ENCODE measurements around the gene CHIT1. TPM values are rescaled to one million over a fixed set of nuclear protein-coding genes. Genes with fewer than 3 reads are reported as not detected.
A peak's percentile ranks its signal among the peaks of the same experiment; 100 is the strongest.

CHIT1 gene
- total RNA-seq, 1 donor: under 0.01 TPM

GRCh38 chr1:203190949-203191348 lies 38.5 kb downstream of the CHIT1 start:
- Histone ChIP-seq H3K4me2 (ENCODE audit: insufficient read depth, low read length) (peak overlapping the region; percentile 54), H2AFZ (ENCODE audit: low read length) (no peak overlapping the region), H3K27ac (ENCODE audit: low read depth, low read length) (no peak overlapping the region), H3K79me2 (ENCODE audit: insufficient read depth, low read length) (no peaks in the 10 kb centered on the region), H4K20me1 (ENCODE audit: insufficient read depth, low read length) (no peaks in the 10 kb centered on the region), H3K36me3 (ENCODE audit: insufficient read depth, low read length) (no peaks in the 10 kb centered on the region), H3K9me3 (ENCODE audit: low read depth, low read length) (no peaks in the 10 kb centered on the region), H3K4me3 (ENCODE audit: insufficient read depth, low read length) (no peak overlapping the region), H3K27me3 (ENCODE audit: insufficient read depth, low read length) (no peaks in the 10 kb centered on the region), H3K4me1 (ENCODE audit: insufficient read depth, low read length) (peaks cover 26% of the 10 kb centered on the region)
- no peak for TF ChIP-seq CTCF (IDR thresholded peaks at IDR 0.05; ENCODE audit: extremely low read depth, low read depth, low read length)
- DNase-seq (ENCODE audit: insufficient read length, low spot score, missing footprints): no peak

- no peaks in the 10 kb centered on the region for H3K9me3 ChIP-seq (ENCODE audit: low read depth, low read length)
- H3K4me2 ChIP-seq (ENCODE audit: insufficient read depth, low read length): peak overlapping the region; percentile 54
- no peaks in the 10 kb centered on the region for H4K20me1 ChIP-seq (ENCODE audit: insufficient read depth, low read length)
- no peak overlapping the region for H3K27ac ChIP-seq (ENCODE audit: low read depth, low read length)
- TF ChIP-seq CTCF (IDR thresholded peaks at IDR 0.05; ENCODE audit: extremely low read depth, low read depth, low read length): no peak
- peak overlapping the region; percentile 14 for H3K4me3 ChIP-seq (ENCODE audit: insufficient read depth, low read length)
- H3K4me1 ChIP-seq (ENCODE audit: insufficient read depth, low read length): peaks cover 26% of the 10 kb centered on the region
- no peaks in the 10 kb centered on the region for H3K27me3 ChIP-seq (ENCODE audit: insufficient read depth, low read length)
- DNase-seq (ENCODE audit: insufficient read length, low spot score, missing footprints): peak; percentile 65
- no peaks in the 10 kb centered on the region for H3K79me2 ChIP-seq (ENCODE audit: insufficient read depth, low read length)
- peak overlapping the region; percentile 36 for H2AFZ ChIP-seq (ENCODE audit: low read length)
- no peaks in the 10 kb centered on the region for H3K36me3 ChIP-seq (ENCODE audit: insufficient read depth, low read length)
Observed at GRCh38 chr1:203189951-203190352, 39.5 kb downstream of the CHIT1 start.

- no peaks in the 10 kb centered on the region for H3K79me2 ChIP-seq (ENCODE audit: insufficient read depth, low read length)
- H3K27ac ChIP-seq (ENCODE audit: low read depth, low read length): no peak overlapping the region
- no peak overlapping the region for H3K4me3 ChIP-seq (ENCODE audit: insufficient read depth, low read length)
- H3K36me3 ChIP-seq (ENCODE audit: insufficient read depth, low read length): no peaks in the 10 kb centered on the region
- no peak overlapping the region for H3K4me2 ChIP-seq (ENCODE audit: insufficient read depth, low read length)
- no peaks in the 10 kb centered on the region for H3K27me3 ChIP-seq (ENCODE audit: insufficient read depth, low read length)
- H3K4me1 ChIP-seq (ENCODE audit: insufficient read depth, low read length): peaks cover 26% of the 10 kb centered on the region
- no peaks in the 10 kb centered on the region for H3K9me3 ChIP-seq (ENCODE audit: low read depth, low read length)
- no peak overlapping the region for H2AFZ ChIP-seq (ENCODE audit: low read length)
- no peak for TF ChIP-seq CTCF (IDR thresholded peaks at IDR 0.05; ENCODE audit: extremely low read depth, low read depth, low read length)
- DNase-seq (ENCODE audit: insufficient read length, low spot score, missing footprints): peak; percentile 13
- H4K20me1 ChIP-seq (ENCODE audit: insufficient read depth, low read length): no peaks in the 10 kb centered on the region
Observed at GRCh38 chr1:203188686-203189232, 40.7 kb downstream of the CHIT1 start.

GRCh38 chr1:203187689-203188264 lies 41.7 kb downstream of the CHIT1 start:
- DNase-seq (ENCODE audit: insufficient read length, low spot score, missing footprints): peak; percentile 9
- no peaks in the 10 kb centered on the region for H3K9me3 ChIP-seq (ENCODE audit: low read depth, low read length)
- H3K79me2 ChIP-seq (ENCODE audit: insufficient read depth, low read length): no peaks in the 10 kb centered on the region
- no peaks in the 10 kb centered on the region for H3K36me3 ChIP-seq (ENCODE audit: insufficient read depth, low read length)
- peak overlapping the region; percentile 75 for H2AFZ ChIP-seq (ENCODE audit: low read length)
- H3K4me3 ChIP-seq (ENCODE audit: insufficient read depth, low read length): no peak overlapping the region
- H4K20me1 ChIP-seq (ENCODE audit: insufficient read depth, low read length): no peaks in the 10 kb centered on the region
- H3K27ac ChIP-seq (ENCODE audit: low read depth, low read length): no peak overlapping the region
- H3K4me2 ChIP-seq (ENCODE audit: insufficient read depth, low read length): no peak overlapping the region
- no peaks in the 10 kb centered on the region for H3K27me3 ChIP-seq (ENCODE audit: insufficient read depth, low read length)
- H3K4me1 ChIP-seq (ENCODE audit: insufficient read depth, low read length): peaks cover 26% of the 10 kb centered on the region
- TF ChIP-seq CTCF (IDR thresholded peaks at IDR 0.05; ENCODE audit: extremely low read depth, low read depth, low read length): no peak

Data from osteoblast (primary cell).